Measurements from ENCODE around the gene ZNF211. TPM values are rescaled to one million over a fixed set of nuclear protein-coding genes. Genes with fewer than 3 reads are reported as not detected.

Gene ZNF211
- 34.9 TPM for total RNA-seq

- peak; percentile 88 for DNase-seq
These were observed at the start of gene ZNF211 for GRCh38 chr19:57632987-57633831. ZNF211 (plus strand) TSS chr19:57633168; CDS start chr19:57633347, 179 bp downstream.

- peak; percentile 93 for DNase-seq
These were observed 49.2 kb upstream of the ZNF211 start, which contains the start of gene ZIK1 for GRCh38 chr19:57583521-57584416. ZIK1 (plus strand) TSS chr19:57584145; CDS start chr19:57584357, 212 bp downstream.

GRCh38 chr19:57587529-57587928 lies 45.4 kb upstream of the ZNF211 start:
- no peak for DNase-seq

- DNase-seq: no peak
These were observed 33.6 kb upstream of the ZNF211 start for GRCh38 chr19:57599377-57599760.

GRCh38 chr19:57599761-57600383 lies 33.1 kb upstream of the ZNF211 start, which contains the start of gene ZNF530:
ZNF530 (plus strand) TSS chr19:57599885; CDS start chr19:57604346, 4,461 bp downstream.
- DNase-seq: peak; percentile 90

GRCh38 chr19:57606931-57607330 lies 26.0 kb upstream of the ZNF211 start:
- DNase-seq: no peak

- no peak for DNase-seq
These were observed 21.9 kb upstream of the ZNF211 start for GRCh38 chr19:57611113-57611512.

GRCh38 chr19:57613941-57614743 lies 18.8 kb upstream of the ZNF211 start, which contains the start of gene ZNF134:
ZNF134 (plus strand) TSS chr19:57614242; CDS start chr19:57619469, 5,227 bp downstream.
- DNase-seq: peak; percentile 85

GRCh38 chr19:57615346-57615745 lies 17.6 kb upstream of the ZNF211 start:
- DNase-seq: no peak

GRCh38 chr19:57620673-57621348 lies 12.2 kb upstream of the ZNF211 start:
- DNase-seq: no peak

GRCh38 chr19:57623091-57623490 lies 9.9 kb upstream of the ZNF211 start:
- DNase-seq: no peak

GRCh38 chr19:57633832-57634131 lies 814 bp downstream of the ZNF211 start:
- no peak for DNase-seq

- no peak for DNase-seq
These were observed 4.4 kb downstream of the ZNF211 start for GRCh38 chr19:57637379-57637778.

GRCh38 chr19:57641715-57642234 lies 8.8 kb downstream of the ZNF211 start:
- no peak for DNase-seq

GRCh38 chr19:57642396-57643046 lies 9.6 kb downstream of the ZNF211 start:
- no peak for DNase-seq

GRCh38 chr19:57643734-57644133 lies 10.8 kb downstream of the ZNF211 start:
- DNase-seq: no peak

GRCh38 chr19:57648331-57649003 lies 15.5 kb downstream of the ZNF211 start:
- no peak for DNase-seq

GRCh38 chr19:57651654-57651996 lies 18.7 kb downstream of the ZNF211 start:
- no peak for DNase-seq

GRCh38 chr19:57653689-57654088 lies 20.7 kb downstream of the ZNF211 start:
- DNase-seq: no peak

- no peak for DNase-seq
These were observed 22.5 kb downstream of the ZNF211 start for GRCh38 chr19:57655443-57655842.
